ENCODE results near the gene LDB3.

- TF ChIP-seq ARNTL (CRISPR knock-in tag; IDR thresholded peaks at IDR 0.05; ENCODE audit: borderline replicate concordance, low read depth) (no peak), CSDC2 (CRISPR knock-in tag; IDR thresholded peaks at IDR 0.05) (no peak), PATZ1 (CRISPR knock-in tag; IDR thresholded peaks at IDR 0.05; ENCODE audit: borderline replicate concordance) (no peak), PPARA (CRISPR knock-in tag; IDR thresholded peaks at IDR 0.05; ENCODE audit: borderline replicate concordance) (no peak), CREB5 (CRISPR knock-in tag; IDR thresholded peaks at IDR 0.05; ENCODE audit: low read depth) (no peak), ZC3H10 (CRISPR knock-in tag; IDR thresholded peaks at IDR 0.05) (no peak), BACH2 (CRISPR knock-in tag; IDR thresholded peaks at IDR 0.05; ENCODE audit: borderline replicate concordance) (no peak), TOX (CRISPR knock-in tag; IDR thresholded peaks at IDR 0.05; ENCODE audit: borderline replicate concordance) (no peak), ZNF70 (CRISPR knock-in tag; IDR thresholded peaks at IDR 0.05) (no peak), GLIS3 (CRISPR knock-in tag; IDR thresholded peaks at IDR 0.05) (no peak), RARB (CRISPR knock-in tag; IDR thresholded peaks at IDR 0.05) (no peak), ZFP3 (CRISPR knock-in tag; IDR thresholded peaks at IDR 0.05) (no peak), ZNF565 (CRISPR knock-in tag; conservative IDR thresholded peaks at IDR 0.05; ENCODE audit: low read depth) (no peak), ZFP30 (CRISPR knock-in tag; IDR thresholded peaks at IDR 0.05) (no peak)
Observed at GRCh38 chr10:86671419-86671818, 3.1 kb downstream of the LDB3 start.
